Left lobe of liver (tissue), 2 donors: ENCODE results near the gene RAB6B. TPM values are rescaled to one million over a fixed set of nuclear protein-coding genes. Genes with fewer than 3 reads are reported as not detected.

ENCODE experiments used
- ATAC-seq: fragments of 200-7000 bp; cut with Tn5 transposase; one replicate; pipeline ENCODE4 v1.9.1; 2020; ENCODE audit warnings: mild to moderate bottlenecking, moderate library complexity
- DNase-seq: peaks from one replicate; pipeline ENCODE4 v3.0.0-alpha.2; 2020; ENCODE audit warnings: low spot score
- total RNA-seq: library from RNA; stranded (reverse); gene quantifications from one replicate; pipeline ENCODE4 v1.2.1, GENCODE V29; 2021
- donor health status: DM: no; HTN: no; CAD: no; lungs with moderate emphysema.
- donor health status: DM: no; HTN: yes; CAD: no.

The RAB6B gene
- total RNA-seq, 1 donor from 2014 or later: 0.35 TPM

- no peak for DNase-seq
- no peak for ATAC-seq
These were observed 13.5 kb downstream of the RAB6B start for GRCh38 chr3:133881939-133882825.

GRCh38 chr3:133881492-133881891 lies 14.2 kb downstream of the RAB6B start:
- DNase-seq (no peak), ATAC-seq (no peak)

GRCh38 chr3:133880886-133881455 lies 14.7 kb downstream of the RAB6B start:
- ATAC-seq: no peak
- DNase-seq: no peak

- ATAC-seq: no peak
- DNase-seq: peak; percentile 26
These were observed 15.4 kb downstream of the RAB6B start for GRCh38 chr3:133880287-133880686.

- ATAC-seq (no peak), DNase-seq (no peak)
These were observed 17.2 kb downstream of the RAB6B start for GRCh38 chr3:133878518-133878917.

- DNase-seq (no peak), ATAC-seq (no peak)
These were observed 18.5 kb downstream of the RAB6B start for GRCh38 chr3:133877221-133877620.

GRCh38 chr3:133874761-133875438 lies 20.8 kb downstream of the RAB6B start:
- no peak for DNase-seq

GRCh38 chr3:133874344-133874743 lies 21.3 kb downstream of the RAB6B start:
- ATAC-seq: no peak
- DNase-seq: no peak

More at GRCh38 chr3:133874761-133875438, 20.8 kb downstream of the RAB6B start:
- ATAC-seq: no peak

GRCh38 chr3:133872781-133873180 lies 22.9 kb downstream of the RAB6B start:
- no peak for DNase-seq

GRCh38 chr3:133872161-133872560 lies 23.5 kb downstream of the RAB6B start:
- ATAC-seq (no peak), DNase-seq (no peak)

More at GRCh38 chr3:133872781-133873180, 22.9 kb downstream of the RAB6B start:
- ATAC-seq: no peak

GRCh38 chr3:133871368-133872090 lies 24.2 kb downstream of the RAB6B start:
- no peak for ATAC-seq
- DNase-seq: no peak

- DNase-seq: no peak
- no peak for ATAC-seq
These were observed 24.9 kb downstream of the RAB6B start for GRCh38 chr3:133870822-133871221.

- ATAC-seq (no peak), DNase-seq (no peak)
These were observed 26.1 kb downstream of the RAB6B start for GRCh38 chr3:133869586-133869985.

- no peak for DNase-seq
- no peak for ATAC-seq
These were observed 26.8 kb downstream of the RAB6B start for GRCh38 chr3:133868758-133869475.

GRCh38 chr3:133868186-133868585 lies 27.5 kb downstream of the RAB6B start:
- ATAC-seq (no peak), DNase-seq (no peak)

- DNase-seq: no peak
- no peak for ATAC-seq
These were observed 29.5 kb downstream of the RAB6B start for GRCh38 chr3:133866141-133866540.

- no peak for DNase-seq
- ATAC-seq: no peak
These were observed 30.4 kb downstream of the RAB6B start for GRCh38 chr3:133865136-133865855.

GRCh38 chr3:133864616-133865015 lies 31.1 kb downstream of the RAB6B start:
- no peak for ATAC-seq
- DNase-seq: no peak

- ATAC-seq (no peak), DNase-seq (no peak)
These were observed 31.8 kb downstream of the RAB6B start for GRCh38 chr3:133863911-133864310.

- DNase-seq (no peak), ATAC-seq (no peak)
These were observed 33.5 kb downstream of the RAB6B start for GRCh38 chr3:133862161-133862560.
